CD4-positive, alpha-beta T cell treated with Interleukin-6 at 100 ng/mL for 8 hours (primary cell): ENCODE data around the gene PNLIPRP1.

Experiments used
- DNase-seq: peaks from one replicate; pipeline ENCODE4 v3.0.0-alpha.2; 2020; ENCODE audit warnings: mixed read lengths, low spot score

The PNLIPRP1 gene

GRCh38 chr10:116599991-116600390 is 9.2 kb downstream of the PNLIPRP1 start:
- DNase-seq: no peak

- no peak for DNase-seq
Measured at GRCh38 chr10:116602648-116603400, 12.1 kb downstream of the PNLIPRP1 start.

GRCh38 chr10:116606061-116606483 is 15.3 kb downstream of the PNLIPRP1 start:
- DNase-seq: no peak

- no peak for DNase-seq
Measured at GRCh38 chr10:116607336-116607735, 16.6 kb downstream of the PNLIPRP1 start.

GRCh38 chr10:116608686-116609594 is 18.2 kb downstream of the PNLIPRP1 start:
- no peak for DNase-seq

- no peak for DNase-seq
Measured at GRCh38 chr10:116610443-116611152, 19.8 kb downstream of the PNLIPRP1 start.

GRCh38 chr10:116611153-116611545 is 20.4 kb downstream of the PNLIPRP1 start:
- DNase-seq: no peak

- no peak for DNase-seq
Measured at GRCh38 chr10:116612107-116612769, 21.5 kb downstream of the PNLIPRP1 start.

- DNase-seq: no peak
Measured at GRCh38 chr10:116613471-116613870, 22.7 kb downstream of the PNLIPRP1 start.

GRCh38 chr10:116614796-116615195 is 24.0 kb downstream of the PNLIPRP1 start:
- no peak for DNase-seq

- DNase-seq: no peak
Measured at GRCh38 chr10:116615199-116615776, 24.5 kb downstream of the PNLIPRP1 start.

- DNase-seq: no peak
Measured at GRCh38 chr10:116620423-116621400, 30.0 kb downstream of the PNLIPRP1 start, which contains the start of gene PNLIPRP2. PNLIPRP2 (plus strand) TSS chr10:116620953.

GRCh38 chr10:116621476-116621875 is 30.7 kb downstream of the PNLIPRP1 start:
- no peak for DNase-seq

- DNase-seq: no peak
Measured at GRCh38 chr10:116621934-116622655, 31.3 kb downstream of the PNLIPRP1 start.

- no peak for DNase-seq
Measured at GRCh38 chr10:116625845-116626244, 35.1 kb downstream of the PNLIPRP1 start.

GRCh38 chr10:116626815-116627214 is 36.1 kb downstream of the PNLIPRP1 start:
- no peak for DNase-seq

GRCh38 chr10:116627386-116627933 is 36.7 kb downstream of the PNLIPRP1 start:
- no peak for DNase-seq

- no peak for DNase-seq
Measured at GRCh38 chr10:116629340-116629739, 38.6 kb downstream of the PNLIPRP1 start.

GRCh38 chr10:116630020-116630419 is 39.3 kb downstream of the PNLIPRP1 start:
- no peak for DNase-seq
